K562 (cell line): ENCODE measurements around the gene RFESD. TPM values are rescaled to one million over a fixed set of nuclear protein-coding genes. Genes with fewer than 3 reads are reported as not detected.

ENCODE experiments used
- ASH1L ChIP-seq: fragments of 450-650 bp; IDR thresholded peaks from 2 replicates; pipeline ENCODE4 v1.6.1; 2018; ENCODE audit warnings: borderline replicate concordance, mild to moderate bottlenecking, low read depth; ENCODE audit not compliant: partially characterized antibody
- ATF1 ChIP-seq, 2 experiments: fragments of 450-650 bp in 1 of 2; IDR thresholded peaks; 2 replicates each; pipeline ENCODE4 v1.6.1; 2016; ENCODE audit warnings: missing compliant biosample characterization in 1 of 2, missing genetic modification characterization in 1 of 2
- CTBP1 ChIP-seq: fragments of 450-650 bp; IDR thresholded peaks from 2 replicates; pipeline ENCODE4 v1.6.1; 2016; ENCODE audit warnings: borderline replicate concordance
- HEY1 ChIP-seq: fragments of 250-450 bp; sonication (Bioruptor Pico); IDR thresholded peaks from 2 replicates; pipeline ENCODE4 v1.5.0; 2020; ENCODE audit warnings: mild to moderate bottlenecking, moderate library complexity, borderline replicate concordance
- JUND ChIP-seq, 2 experiments: IDR thresholded peaks; 2 replicates in 1 of 2; 3 replicates in 1 of 2; pipeline ENCODE4 v1.6.1; 2011; ENCODE audit warnings: borderline replicate concordance in 2 of 2, low read depth in 2 of 2, low read length in 2 of 2, improper control_type of control experiment in 1 of 2, missing biosample characterization in 1 of 2, missing genetic modification characterization in 1 of 2, missing genetic modification reagents in 1 of 2
- L3MBTL2 ChIP-seq: fragments of 450-650 bp; IDR thresholded peaks from 2 replicates; pipeline ENCODE4 v1.6.1; 2016; ENCODE audit warnings: mild to moderate bottlenecking, moderate library complexity
- LEF1 ChIP-seq: fragments of 450-650 bp; IDR thresholded peaks from 2 replicates; pipeline ENCODE4 v1.6.1; 2016; ENCODE audit warnings: mild to moderate bottlenecking
- MAFF ChIP-seq: IDR thresholded peaks from 2 replicates; pipeline ENCODE4 v1.6.1; 2012; ENCODE audit warnings: low read length, improper control_type of control experiment
- MTA1 ChIP-seq: fragments of 450-650 bp; IDR thresholded peaks from 2 replicates; pipeline ENCODE4 v1.6.1; 2017; ENCODE audit warnings: borderline replicate concordance
- NR4A1 ChIP-seq, 2 experiments: fragments of 250-450 bp in 1 of 2; fragments of 450-650 bp in 1 of 2; sonication (Bioruptor Pico) in 1 of 2; IDR thresholded peaks; 2 replicates each; pipeline versions ENCODE4 v1.4.0 to v1.6.1; 2016 to 2020; ENCODE audit warnings: mild to moderate bottlenecking in 2 of 2, missing compliant biosample characterization in 1 of 2, missing genetic modification characterization in 1 of 2, moderate library complexity in 1 of 2
- POLR2A ChIP-seq: fragments of 450-650 bp; conservative IDR thresholded peaks from 2 replicates; pipeline ENCODE4 v1.6.1; 2016
- PPARD ChIP-seq: fragments of 250-450 bp; sonication (Bioruptor Pico); IDR thresholded peaks from 2 replicates; pipeline ENCODE4 v1.8.0; 2022; ENCODE audit warnings: inconsistent platforms, mild to moderate bottlenecking, moderate library complexity
- SMARCE1 ChIP-seq: fragments of 450-650 bp; IDR thresholded peaks from 2 replicates; pipeline ENCODE4 v1.7.1; 2016; ENCODE audit warnings: mild to moderate bottlenecking
- SUPT5H ChIP-seq: fragments of 450-650 bp; IDR thresholded peaks from 2 replicates; pipeline ENCODE4 v1.6.1; 2016
- ZNF232 ChIP-seq: sonication (generic); formaldehyde crosslinking; IDR thresholded peaks from 2 replicates; pipeline ENCODE4 v1.8.0; 2022; ENCODE audit warnings: mild to moderate bottlenecking, missing genetic modification reagents
- ZNF316 ChIP-seq: fragments of 450-650 bp; IDR thresholded peaks from 2 replicates; pipeline ENCODE4 v1.6.1; 2016
- ZNF318 ChIP-seq, 2 experiments: fragments of 450-650 bp; IDR thresholded peaks; 2 replicates each; pipeline ENCODE4 v1.6.1; 2016; ENCODE audit warnings: mild to moderate bottlenecking in 2 of 2, borderline replicate concordance in 1 of 2, low read depth in 1 of 2, moderate library complexity in 1 of 2
- polyA plus RNA-seq, 8 experiments: library from polyadenylated mRNA; depleted of rRNA in 4 of 8; stranded (reverse) in 5 of 8; unstranded in 3 of 8; fragments of >200 nt; fragmentation: Nextera tagmentation in 2 of 8; fragmentation: Illumina TruSeq in 1 of 8; extraction: Ambion mirVana in 2 of 8; extraction: Trizol in 1 of 8; gene quantifications; 2 replicates each; pipeline versions ENCODE4 v1.2.1 to v1.2.3, GENCODE V29; 2011 to 2014; ENCODE audit warnings: inconsistent platforms in 1 of 8, missing spikeins in 1 of 8
- total RNA-seq, 7 experiments: library from RNA; depleted of rRNA in 6 of 7; stranded (reverse); fragments of >200 nt in 6 of 7; fragmentation: Illumina TruSeq in 2 of 7; extraction: Trizol in 2 of 7; gene quantifications; 2 replicates each; pipeline versions ENCODE4 v1.2.1 to v1.2.3, GENCODE V29; 2011 to 2021; ENCODE audit warnings: low replicate concordance in 1 of 7
- TF ChIP-seq, protein P1 (sequence below): fragments of 450-650 bp; IDR thresholded peaks from 2 replicates; pipeline ENCODE4 v1.6.1; 2016; ENCODE audit warnings: antibody characterized with exemption

The RFESD gene
- total and polyA plus RNA-seq, 9 of the 15 experiments (the other 6 are each of a cell fraction or from before 2014, with no cell fraction given), result 62.3 to 600 (median 140) TPM

GRCh38 chr5:95647886-95648860, 1.6 kb downstream of the RFESD start (continued):
- TF ChIP-seq PPARD (CRISPR knock-in tag) (no peak), HEY1 (CRISPR knock-in tag) (0 out of 2 replicates have a peak, but pooled peaks have one; percentile 59), ZNF232 (CRISPR knock-in tag) (no peak), ASH1L (peak; percentile 17), L3MBTL2 (peak; percentile 65), ZNF316 (peak; percentile 88), LEF1 (peak; percentile 71; the same call in 1 of the 2 replicates), POLR2A (peak; percentile 86), JUND (IDR thresholded peaks at IDR 0.05; ENCODE audit: borderline replicate concordance, low read depth, low read length) (peak; percentile 76; the same call in 1 of the 2 replicates), JUND (tag; IDR thresholded peaks at IDR 0.05; ENCODE audit: borderline replicate concordance, low read depth, low read length) (peak; percentile 56; the same call in 1 of the 3 replicates), CTBP1 (peak; percentile 22; the same call in 1 of the 2 replicates), ZNF318 (IDR thresholded peaks at IDR 0.05; ENCODE audit: borderline replicate concordance in 1 of 2, low read depth in 1 of 2) (peak in 1 of 2 experiments; percentile 40; a peak in 2 of 4 replicates), MAFF (peak; percentile 78), MTA1 (peak; percentile 59; the same call in 1 of the 2 replicates), ATF1 (CRISPR knock-in tag; IDR thresholded peaks at IDR 0.05) (no peak), ATF1 (tag; IDR thresholded peaks at IDR 0.05) (peak; percentile 75), SUPT5H (peak; percentile 77), NR4A1 (CRISPR knock-in tag; IDR thresholded peaks at IDR 0.05) (no peak), NR4A1 (tag; IDR thresholded peaks at IDR 0.05) (no peak), SMARCE1 (peak; percentile 79)
- TF ChIP-seq, protein P1, sequence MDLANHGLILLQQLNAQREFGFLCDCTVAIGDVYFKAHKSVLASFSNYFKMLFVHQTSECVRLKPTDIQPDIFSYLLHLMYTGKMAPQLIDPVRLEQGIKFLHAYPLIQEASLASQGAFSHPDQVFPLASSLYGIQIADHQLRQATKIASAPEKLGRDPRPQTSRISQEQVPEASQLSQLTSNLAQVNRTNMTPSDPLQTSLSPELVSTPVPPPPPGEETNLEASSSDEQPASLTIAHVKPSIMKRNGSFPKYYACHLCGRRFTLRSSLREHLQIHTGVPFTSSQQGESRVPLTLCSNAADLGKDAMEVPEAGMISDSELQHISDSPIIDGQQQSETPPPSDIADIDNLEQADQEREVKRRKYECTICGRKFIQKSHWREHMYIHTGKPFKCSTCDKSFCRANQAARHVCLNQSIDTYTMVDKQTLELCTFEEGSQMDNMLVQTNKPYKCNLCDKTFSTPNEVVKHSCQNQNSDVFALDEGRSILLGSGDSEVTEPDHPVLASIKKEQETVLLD, result peak; percentile 67; the same call in 1 of the 2 replicates
- TF ChIP-seq, all 486 proteins: peak for 93
